Measurements from ENCODE around the gene PPM1J.

GRCh38 chr1:112694363-112694929 lies 20.7 kb downstream of the PPM1J start:
- TF ChIP-seq SUZ12 (IDR thresholded peaks at IDR 0.05; ENCODE audit: low read length) (no peak), CTCF (IDR thresholded peaks at IDR 0.05; ENCODE audit: control extremely low read depth in 1 of 3, insufficient read depth in 1 of 3, low read depth in 1 of 3, low read length in 3 of 3) (no peak), GTF2F1 (IDR thresholded peaks at IDR 0.05; ENCODE audit: borderline replicate concordance, low read depth, low read length) (no peak), USF2 (IDR thresholded peaks at IDR 0.05; ENCODE audit: low read length) (no peak), YY1 (IDR thresholded peaks at IDR 0.05; ENCODE audit: low read depth, low read length) (no peak), MAX (IDR thresholded peaks at IDR 0.05) (no peak), EZH2 (IDR thresholded peaks at IDR 0.05; ENCODE audit: low read depth, low read length, severe bottlenecking) (no peak), CHD1 (IDR thresholded peaks at IDR 0.05; ENCODE audit: low read depth, low read length) (no peak), POLR2AphosphoS5 (IDR thresholded peaks at IDR 0.05; ENCODE audit: low read depth, low read length) (no peak), TCF12 (IDR thresholded peaks at IDR 0.05; ENCODE audit: low read depth, low read length) (no peak), RAD21 (IDR thresholded peaks at IDR 0.05 in 1 of 2, conservative IDR thresholded peaks at IDR 0.05 in 1 of 2; ENCODE audit: low read depth in 2 of 2, low read length in 2 of 2) (no peak), E2F6 (IDR thresholded peaks at IDR 0.05) (no peak), POLR2A (IDR thresholded peaks at IDR 0.05; ENCODE audit: control extremely low read depth in 1 of 2, low read depth in 2 of 2, low read length in 2 of 2) (no peak), NRF1 (IDR thresholded peaks at IDR 0.05; ENCODE audit: low read depth, low read length) (no peak)

All from H1 (cell line).